ENCODE data around the gene TLDC2. TPM values are rescaled to one million over a fixed set of nuclear protein-coding genes. Genes with fewer than 3 reads are reported as not detected.

The TLDC2 gene
- total and polyA plus RNA-seq, 2 experiments from 2014 or later, result 0.68 to 1.6 TPM

- no peaks in the 10 kb centered on the region for H3K27me3 ChIP-seq
- no peaks in the 10 kb centered on the region for H3K36me3 ChIP-seq (replicated peaks; ENCODE audit: insufficient read depth, low read depth)
- WGBS (ENCODE audit: low lambda C conversion rate, missing lambda C conversion rate), result 87% methylated on average over 15 of the region's 15 CpGs
- H3K4me1 ChIP-seq (ENCODE audit: insufficient read depth), result no peaks in the 10 kb centered on the region
- TF ChIP-seq EZH2 (IDR thresholded peaks at IDR 0.05; ENCODE audit: borderline replicate concordance) (no peak), EZH2phosphoT487 (IDR thresholded peaks at IDR 0.05; ENCODE audit: low read depth, severe bottlenecking, unreplicated experiment) (no peak)
- TF ChIP-seq, protein P1, sequence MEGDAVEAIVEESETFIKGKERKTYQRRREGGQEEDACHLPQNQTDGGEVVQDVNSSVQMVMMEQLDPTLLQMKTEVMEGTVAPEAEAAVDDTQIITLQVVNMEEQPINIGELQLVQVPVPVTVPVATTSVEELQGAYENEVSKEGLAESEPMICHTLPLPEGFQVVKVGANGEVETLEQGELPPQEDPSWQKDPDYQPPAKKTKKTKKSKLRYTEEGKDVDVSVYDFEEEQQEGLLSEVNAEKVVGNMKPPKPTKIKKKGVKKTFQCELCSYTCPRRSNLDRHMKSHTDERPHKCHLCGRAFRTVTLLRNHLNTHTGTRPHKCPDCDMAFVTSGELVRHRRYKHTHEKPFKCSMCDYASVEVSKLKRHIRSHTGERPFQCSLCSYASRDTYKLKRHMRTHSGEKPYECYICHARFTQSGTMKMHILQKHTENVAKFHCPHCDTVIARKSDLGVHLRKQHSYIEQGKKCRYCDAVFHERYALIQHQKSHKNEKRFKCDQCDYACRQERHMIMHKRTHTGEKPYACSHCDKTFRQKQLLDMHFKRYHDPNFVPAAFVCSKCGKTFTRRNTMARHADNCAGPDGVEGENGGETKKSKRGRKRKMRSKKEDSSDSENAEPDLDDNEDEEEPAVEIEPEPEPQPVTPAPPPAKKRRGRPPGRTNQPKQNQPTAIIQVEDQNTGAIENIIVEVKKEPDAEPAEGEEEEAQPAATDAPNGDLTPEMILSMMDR (IDR thresholded peaks at IDR 0.05; ENCODE audit: poor library complexity), result no peak
- H3K79me2 ChIP-seq, result no peaks in the 10 kb centered on the region
- H2AFZ ChIP-seq, result no peak overlapping the region
- no peaks in the 10 kb centered on the region for H3K9me3 ChIP-seq (ENCODE audit: low read depth)
- H3K4me2 ChIP-seq, result no peak overlapping the region
- no peak overlapping the region for H3K4me3 ChIP-seq
- DNase-seq (ENCODE audit: low spot score), result no peak
- no peaks in the 10 kb centered on the region for H3K9me2 ChIP-seq (replicated peaks; ENCODE audit: insufficient read depth)
- H4K20me1 ChIP-seq (ENCODE audit: insufficient read depth, poor library complexity, severe bottlenecking), result no peaks in the 10 kb centered on the region
- no peak overlapping the region for H3K27ac ChIP-seq
These were observed 13.1 kb downstream of the TLDC2 start for GRCh38 chr20:36888880-36889516.

GRCh38 chr20:36890586-36890985, 14.6 kb downstream of the TLDC2 start:
- TF ChIP-seq EZH2 (IDR thresholded peaks at IDR 0.05; ENCODE audit: borderline replicate concordance) (no peak), EZH2phosphoT487 (IDR thresholded peaks at IDR 0.05; ENCODE audit: low read depth, severe bottlenecking, unreplicated experiment) (no peak)
- TF ChIP-seq, protein P1 (IDR thresholded peaks at IDR 0.05; ENCODE audit: poor library complexity), result no peak
- Histone ChIP-seq H3K79me2 (no peaks in the 10 kb centered on the region), H4K20me1 (ENCODE audit: insufficient read depth, poor library complexity, severe bottlenecking) (no peaks in the 10 kb centered on the region), H3K36me3 (replicated peaks; ENCODE audit: insufficient read depth, low read depth) (no peaks in the 10 kb centered on the region), H3K27me3 (no peaks in the 10 kb centered on the region), H3K27ac (no peak overlapping the region), H3K9me3 (ENCODE audit: low read depth) (no peaks in the 10 kb centered on the region), H3K4me2 (no peak overlapping the region), H3K4me1 (ENCODE audit: insufficient read depth) (no peaks in the 10 kb centered on the region), H2AFZ (no peak overlapping the region), H3K9me2 (replicated peaks; ENCODE audit: insufficient read depth) (no peaks in the 10 kb centered on the region), H3K4me3 (no peak overlapping the region)
- 93% methylated on average over 9 of the region's 9 CpGs for WGBS (ENCODE audit: low lambda C conversion rate, missing lambda C conversion rate)
- no peak for DNase-seq (ENCODE audit: low spot score)

GRCh38 chr20:36891211-36891610, 15.3 kb downstream of the TLDC2 start:
- Histone ChIP-seq H4K20me1 (ENCODE audit: insufficient read depth, poor library complexity, severe bottlenecking) (no peaks in the 10 kb centered on the region), H3K27me3 (no peaks in the 10 kb centered on the region), H2AFZ (no peak overlapping the region), H3K9me3 (ENCODE audit: low read depth) (no peaks in the 10 kb centered on the region), H3K9me2 (replicated peaks; ENCODE audit: insufficient read depth) (no peaks in the 10 kb centered on the region), H3K79me2 (no peaks in the 10 kb centered on the region), H3K4me3 (no peak overlapping the region), H3K27ac (no peak overlapping the region), H3K4me1 (ENCODE audit: insufficient read depth) (no peaks in the 10 kb centered on the region), H3K36me3 (replicated peaks; ENCODE audit: insufficient read depth, low read depth) (no peaks in the 10 kb centered on the region), H3K4me2 (no peak overlapping the region)
- DNase-seq (ENCODE audit: low spot score), result no peak
- no peak for TF ChIP-seq EZH2phosphoT487 (IDR thresholded peaks at IDR 0.05; ENCODE audit: low read depth, severe bottlenecking, unreplicated experiment)
- TF ChIP-seq, protein P1 (IDR thresholded peaks at IDR 0.05; ENCODE audit: poor library complexity), result no peak
- WGBS (ENCODE audit: low lambda C conversion rate, missing lambda C conversion rate), result 95% methylated on average over 4 of the region's 4 CpGs

All from hepatocyte (in vitro differentiated cells).